Activated T-cell treated with anti-CD3 and anti-CD28 coated beads, Interleukin-2, amount 50 U/mL, for 1 hour (primary cell): ENCODE data around the gene STRN3.
"Not testable (repeated sequence)": the region's sequence is repeated elsewhere in the genome, so short reads cannot be mapped to it uniquely, and the experiment has no call there.

Source experiments
- DNase-seq: peaks from one replicate; pipeline ENCODE4 v3.0.0-alpha.2; 2020

The STRN3 gene

GRCh38 chr14:31026077-31026449, at the start of gene STRN3:
Gene STRN3, minus strand, starts transcription at chr14:31026379. Its CDS starts 194 bp downstream, at chr14:31026185.
- no peak for DNase-seq

- DNase-seq = no peak
These were observed 49.0 kb upstream of the STRN3 start for GRCh38 chr14:31075144-31075543.

GRCh38 chr14:31071151-31071550, 45.0 kb upstream of the STRN3 start:
- DNase-seq = no peak

- DNase-seq = no peak
These were observed 44.3 kb upstream of the STRN3 start for GRCh38 chr14:31070431-31070830.

- DNase-seq = no peak
These were observed 43.2 kb upstream of the STRN3 start for GRCh38 chr14:31069343-31069742.

- DNase-seq = no peak
These were observed 42.1 kb upstream of the STRN3 start for GRCh38 chr14:31068235-31068634.

- DNase-seq = not testable (repeated sequence)
These were observed 36.7 kb upstream of the STRN3 start for GRCh38 chr14:31062908-31063307.

GRCh38 chr14:31060253-31060875, 34.2 kb upstream of the STRN3 start:
- no peak for DNase-seq

GRCh38 chr14:31059152-31059924, 33.2 kb upstream of the STRN3 start:
- DNase-seq = no peak

- no peak for DNase-seq
These were observed 31.7 kb upstream of the STRN3 start for GRCh38 chr14:31057701-31058364.

GRCh38 chr14:31057035-31057434, 30.9 kb upstream of the STRN3 start:
- DNase-seq = no peak

- DNase-seq = not testable (repeated sequence)
These were observed 26.9 kb upstream of the STRN3 start for GRCh38 chr14:31052905-31053586.

GRCh38 chr14:31051511-31051910, 25.3 kb upstream of the STRN3 start:
- DNase-seq = no peak

GRCh38 chr14:31051023-31051422, 24.8 kb upstream of the STRN3 start:
- no peak for DNase-seq

GRCh38 chr14:31047503-31047902, 21.3 kb upstream of the STRN3 start:
- DNase-seq = no peak

GRCh38 chr14:31045501-31046080, 19.4 kb upstream of the STRN3 start:
- no peak for DNase-seq

- no peak for DNase-seq
These were observed 17.2 kb upstream of the STRN3 start for GRCh38 chr14:31043379-31043778.

GRCh38 chr14:31042893-31043292, 16.7 kb upstream of the STRN3 start:
- DNase-seq = not testable (repeated sequence)

GRCh38 chr14:31042300-31042699, 16.1 kb upstream of the STRN3 start:
- DNase-seq = no peak

GRCh38 chr14:31038521-31039166, 12.5 kb upstream of the STRN3 start:
- no peak for DNase-seq

- DNase-seq = no peak
These were observed 11.6 kb upstream of the STRN3 start for GRCh38 chr14:31037709-31038221.

GRCh38 chr14:31036552-31036951, 10.4 kb upstream of the STRN3 start:
- no peak for DNase-seq
